Measurements from ENCODE around the gene WDR18.

Gene WDR18, protein sequence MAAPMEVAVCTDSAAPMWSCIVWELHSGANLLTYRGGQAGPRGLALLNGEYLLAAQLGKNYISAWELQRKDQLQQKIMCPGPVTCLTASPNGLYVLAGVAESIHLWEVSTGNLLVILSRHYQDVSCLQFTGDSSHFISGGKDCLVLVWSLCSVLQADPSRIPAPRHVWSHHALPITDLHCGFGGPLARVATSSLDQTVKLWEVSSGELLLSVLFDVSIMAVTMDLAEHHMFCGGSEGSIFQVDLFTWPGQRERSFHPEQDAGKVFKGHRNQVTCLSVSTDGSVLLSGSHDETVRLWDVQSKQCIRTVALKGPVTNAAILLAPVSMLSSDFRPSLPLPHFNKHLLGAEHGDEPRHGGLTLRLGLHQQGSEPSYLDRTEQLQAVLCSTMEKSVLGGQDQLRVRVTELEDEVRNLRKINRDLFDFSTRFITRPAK

GRCh38 chr19:984165-984967, at the start of gene WDR18:
Gene WDR18, plus strand, starts transcription at chr19:984345. Its CDS starts 9 bp downstream, at chr19:984354.
- TF ChIP-seq GATA3 (IDR thresholded peaks at IDR 0.05; ENCODE audit: low read depth, low read length) (no peak), GATA2 (IDR thresholded peaks at IDR 0.05; ENCODE audit: low read depth, low read length) (no peak)

DNA sequence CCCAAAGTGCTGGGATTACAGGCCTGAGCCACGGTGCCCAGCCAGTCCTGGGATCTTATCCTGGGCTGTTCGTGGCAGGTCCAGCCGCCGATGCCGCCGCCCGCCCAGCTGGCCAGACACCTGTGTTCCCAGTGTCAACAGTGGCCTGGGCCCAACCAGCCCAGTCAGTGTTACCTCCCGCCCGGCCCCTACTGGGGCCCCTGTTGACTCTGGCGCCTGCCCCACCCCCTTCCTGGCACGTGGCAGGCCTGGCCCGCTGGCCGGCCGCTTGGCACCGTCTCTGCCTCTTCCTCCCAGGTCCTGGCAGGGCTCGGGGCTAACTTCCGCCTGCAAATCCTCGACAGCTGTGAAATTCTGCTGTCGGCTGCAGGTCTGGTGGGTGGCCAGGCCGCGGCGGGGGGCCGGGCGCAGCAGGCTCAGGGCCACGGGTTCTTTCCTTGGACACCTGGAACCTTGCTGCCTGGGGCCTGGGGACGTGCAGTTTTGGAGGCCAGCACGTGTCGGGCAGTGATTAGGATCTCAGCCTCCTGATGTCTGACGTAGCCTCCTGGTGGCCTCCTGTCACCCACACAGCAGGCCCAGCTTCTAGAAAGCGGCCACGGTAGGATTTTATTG, 49.2 kb upstream of the WDR18 start:
- TF ChIP-seq GATA2 (IDR thresholded peaks at IDR 0.05; ENCODE audit: low read depth, low read length) (peak; percentile 98), GATA3 (IDR thresholded peaks at IDR 0.05; ENCODE audit: low read depth, low read length) (no peak; the same call in 1 of the 2 replicates)

DNA sequence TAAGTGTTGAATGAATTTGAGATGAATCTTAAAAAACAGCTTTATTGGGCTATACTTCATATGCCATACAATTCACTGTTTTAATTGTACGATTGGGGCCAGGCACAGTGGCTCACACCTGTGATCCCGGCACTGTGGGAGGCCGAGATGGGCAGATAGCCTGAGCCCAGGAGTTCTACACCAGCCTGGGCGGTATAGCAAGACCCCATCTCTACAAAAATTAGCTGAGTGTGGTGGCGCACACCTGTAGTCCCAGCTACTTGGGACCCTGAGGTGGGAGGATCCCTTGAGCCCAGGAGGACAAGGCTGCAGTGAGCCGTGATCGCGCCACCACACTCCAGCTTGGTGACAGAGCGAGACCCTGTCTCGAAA, 48.0 kb upstream of the WDR18 start:
- TF ChIP-seq GATA3 (IDR thresholded peaks at IDR 0.05; ENCODE audit: low read depth, low read length) = no peak
- no peak for TF ChIP-seq GATA2 (IDR thresholded peaks at IDR 0.05; ENCODE audit: low read depth, low read length)

DNA sequence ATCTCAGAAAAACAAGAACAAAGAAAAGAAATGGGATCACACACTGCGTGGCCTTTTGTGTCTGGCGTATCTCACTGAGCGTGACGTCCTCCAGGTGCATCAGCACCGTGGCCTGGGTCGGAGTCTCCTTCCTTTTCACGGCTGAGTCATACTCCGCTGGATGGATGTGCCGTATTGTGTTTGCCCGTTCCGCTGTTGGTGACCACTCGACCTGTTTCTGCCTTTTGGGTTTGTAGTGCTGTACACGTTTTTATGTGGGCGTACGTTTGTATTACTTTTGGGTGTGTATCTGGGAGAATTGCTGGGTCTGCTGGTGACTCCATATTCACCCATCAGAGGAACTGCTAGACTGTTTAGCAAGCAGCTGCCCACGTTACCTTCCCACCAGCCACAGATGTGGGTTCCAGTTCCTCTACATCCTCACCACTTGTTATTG, 46.9 kb upstream of the WDR18 start:
- TF ChIP-seq GATA3 (IDR thresholded peaks at IDR 0.05; ENCODE audit: low read depth, low read length) = no peak
- no peak for TF ChIP-seq GATA2 (IDR thresholded peaks at IDR 0.05; ENCODE audit: low read depth, low read length)

DNA sequence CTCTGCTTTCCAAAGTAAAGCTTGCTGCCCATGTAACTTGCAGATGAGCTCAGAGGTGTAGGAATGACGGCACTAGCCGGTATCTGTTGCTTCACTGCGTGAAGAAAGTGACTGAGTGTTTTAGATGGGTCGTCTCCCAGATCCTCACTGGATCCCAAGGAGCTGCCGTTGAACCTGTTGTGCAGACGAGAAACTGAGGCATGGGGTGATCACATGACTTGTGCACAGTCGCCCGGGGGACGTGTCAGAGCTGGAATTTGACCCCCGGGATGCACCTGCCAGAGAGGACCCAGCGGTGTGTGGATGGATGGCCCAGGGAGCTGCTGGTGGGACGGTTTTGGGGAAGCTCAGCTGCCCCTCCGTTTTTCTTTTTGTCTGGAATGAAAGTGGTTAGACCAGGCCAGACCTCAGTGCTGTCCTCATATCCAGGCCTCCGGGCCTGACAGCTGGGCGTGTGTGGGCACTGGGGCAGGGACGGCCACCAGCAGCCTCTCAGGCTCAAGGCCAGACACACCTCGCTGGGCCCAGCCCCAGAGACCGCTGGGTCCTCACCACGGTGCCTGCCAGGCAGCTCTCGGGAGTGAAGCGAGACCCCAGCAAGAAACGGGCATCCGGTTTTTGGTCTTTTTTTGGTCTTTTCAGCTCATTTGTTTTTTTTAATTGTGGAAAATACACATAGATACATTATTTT, 45.8 kb upstream of the WDR18 start:
- TF ChIP-seq GATA2 (IDR thresholded peaks at IDR 0.05; ENCODE audit: low read depth, low read length) = no peak
- TF ChIP-seq GATA3 (IDR thresholded peaks at IDR 0.05; ENCODE audit: low read depth, low read length) = no peak

- TF ChIP-seq GATA3 (IDR thresholded peaks at IDR 0.05; ENCODE audit: low read depth, low read length) (no peak), GATA2 (IDR thresholded peaks at IDR 0.05; ENCODE audit: low read depth, low read length) (no peak)
These were observed 44.7 kb upstream of the WDR18 start for GRCh38 chr19:939439-939838.

DNA sequence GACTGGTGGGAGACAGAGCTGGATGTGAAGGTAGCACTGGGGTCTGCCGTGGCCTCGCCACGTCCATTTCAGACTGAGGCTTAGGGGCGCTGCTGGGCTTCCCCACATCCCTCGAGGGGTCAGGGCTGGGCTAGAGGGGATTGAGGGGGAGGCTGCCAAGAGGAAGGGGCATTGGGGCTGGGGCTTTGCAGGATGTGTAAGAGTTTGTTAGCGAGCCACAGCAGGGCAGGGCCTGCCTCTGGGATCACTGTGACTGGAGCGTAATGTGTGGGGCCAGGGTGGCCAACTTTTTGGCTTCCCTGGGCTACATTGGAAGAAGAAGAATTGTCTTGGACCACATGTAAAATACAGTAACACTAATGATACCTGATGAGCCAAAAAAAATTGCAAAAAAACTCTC, 44.2 kb upstream of the WDR18 start:
- TF ChIP-seq GATA2 (IDR thresholded peaks at IDR 0.05; ENCODE audit: low read depth, low read length) (no peak), GATA3 (IDR thresholded peaks at IDR 0.05; ENCODE audit: low read depth, low read length) (no peak)

- TF ChIP-seq GATA3 (IDR thresholded peaks at IDR 0.05; ENCODE audit: low read depth, low read length) (no peak), GATA2 (IDR thresholded peaks at IDR 0.05; ENCODE audit: low read depth, low read length) (peak; percentile 79)
These were observed 43.4 kb upstream of the WDR18 start for GRCh38 chr19:940591-941291.

DNA sequence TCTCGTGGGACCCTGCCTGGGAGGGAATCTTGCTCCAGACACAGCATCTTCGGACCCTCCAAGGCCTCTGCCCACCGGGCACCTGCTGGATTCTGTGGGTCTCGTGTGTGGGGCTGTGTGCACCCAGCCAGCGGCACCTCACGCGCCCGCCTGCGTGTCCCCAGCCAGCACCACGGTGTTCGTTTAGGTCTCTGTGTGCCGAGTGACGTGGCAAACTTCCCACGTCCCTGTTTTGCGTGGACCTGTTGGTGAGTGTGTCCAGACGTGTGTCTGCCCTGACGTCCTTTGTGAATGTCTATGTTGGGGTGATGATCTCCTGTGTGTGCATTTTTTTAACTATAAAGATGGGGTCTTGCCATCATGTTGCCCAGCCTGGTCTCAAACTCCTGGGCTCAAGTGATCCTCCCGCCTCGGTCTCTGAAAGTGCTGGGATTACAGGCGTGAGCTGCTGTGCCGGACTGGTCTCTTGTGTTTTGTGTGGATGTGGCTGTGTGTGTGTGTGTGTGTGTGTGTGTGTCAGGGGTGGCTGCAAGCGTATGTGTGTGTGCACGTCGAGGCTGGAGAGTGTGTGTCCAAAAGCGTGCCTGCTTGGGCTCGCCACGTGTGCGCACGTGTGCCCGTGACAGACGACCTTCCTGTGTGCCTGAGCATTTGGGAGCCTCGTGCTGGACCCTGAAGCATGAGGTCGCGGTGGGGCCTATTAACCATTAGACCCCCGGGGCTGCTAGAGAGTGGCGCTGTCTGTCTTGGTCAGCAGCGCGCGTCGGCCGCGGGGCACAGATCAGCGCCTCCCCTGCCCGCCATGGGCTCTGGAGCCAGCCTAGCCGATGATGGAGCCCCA, 42.6 kb upstream of the WDR18 start:
- TF ChIP-seq GATA2 (IDR thresholded peaks at IDR 0.05; ENCODE audit: low read depth, low read length) (no peak), GATA3 (IDR thresholded peaks at IDR 0.05; ENCODE audit: low read depth, low read length) (no peak)

DNA sequence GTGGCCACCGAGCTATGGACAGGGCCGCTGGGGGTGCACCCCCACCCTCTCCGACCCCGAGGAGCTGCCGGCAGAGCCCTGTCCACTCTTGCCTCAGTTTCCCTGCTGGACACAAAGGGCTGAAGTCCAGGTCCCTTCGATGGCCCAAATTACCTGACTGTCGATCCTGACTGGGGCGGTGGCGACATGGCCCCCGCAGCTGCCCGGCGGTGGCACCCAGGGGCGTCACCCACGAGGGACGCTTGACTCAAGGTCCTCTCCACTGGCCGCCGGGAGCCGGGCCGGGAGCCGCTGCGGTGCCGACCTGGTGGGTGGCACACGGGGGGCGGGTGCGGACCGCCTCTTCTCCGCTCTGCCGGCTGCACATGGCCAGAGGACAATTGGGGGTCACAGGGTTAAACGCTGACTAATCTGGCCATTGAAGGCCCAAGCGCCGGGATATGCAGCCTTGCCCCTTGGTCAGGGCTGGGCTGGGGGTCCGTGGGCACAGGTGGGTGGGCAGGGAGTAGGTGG, 42.0 kb upstream of the WDR18 start:
- TF ChIP-seq GATA3 (IDR thresholded peaks at IDR 0.05; ENCODE audit: low read depth, low read length) (no peak), GATA2 (IDR thresholded peaks at IDR 0.05; ENCODE audit: low read depth, low read length) (no peak)

DNA sequence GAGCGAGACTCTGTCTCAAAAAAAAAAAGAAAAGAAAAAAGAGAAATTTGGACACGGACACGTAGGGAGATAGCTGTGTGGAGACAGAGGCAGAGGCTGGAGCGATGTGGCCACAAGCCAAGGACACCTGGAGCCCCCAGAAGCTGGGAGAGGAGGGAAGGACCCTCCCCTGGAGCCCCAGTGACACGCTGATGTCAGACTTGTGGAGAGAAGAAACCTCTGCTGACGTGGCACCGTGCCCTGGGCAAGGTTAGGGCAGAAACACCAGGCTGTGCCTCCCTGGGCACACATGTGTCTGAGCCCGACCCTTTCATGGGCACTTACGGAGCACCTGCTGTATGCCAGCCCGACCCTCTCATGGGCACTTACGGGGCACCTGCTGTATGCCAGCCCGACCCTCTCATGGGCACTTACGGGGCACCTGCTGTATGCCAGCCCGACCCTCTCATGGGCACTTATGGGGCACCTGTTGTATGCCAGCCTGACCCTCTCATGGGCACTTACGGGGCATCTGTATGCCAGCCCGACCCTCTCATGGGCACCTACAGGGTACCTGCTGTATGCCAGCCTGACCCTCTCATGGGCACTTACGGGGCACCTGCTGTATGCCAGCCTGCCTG, 40.5 kb upstream of the WDR18 start:
- TF ChIP-seq GATA2 (IDR thresholded peaks at IDR 0.05; ENCODE audit: low read depth, low read length) (no peak), GATA3 (IDR thresholded peaks at IDR 0.05; ENCODE audit: low read depth, low read length) (no peak)

DNA sequence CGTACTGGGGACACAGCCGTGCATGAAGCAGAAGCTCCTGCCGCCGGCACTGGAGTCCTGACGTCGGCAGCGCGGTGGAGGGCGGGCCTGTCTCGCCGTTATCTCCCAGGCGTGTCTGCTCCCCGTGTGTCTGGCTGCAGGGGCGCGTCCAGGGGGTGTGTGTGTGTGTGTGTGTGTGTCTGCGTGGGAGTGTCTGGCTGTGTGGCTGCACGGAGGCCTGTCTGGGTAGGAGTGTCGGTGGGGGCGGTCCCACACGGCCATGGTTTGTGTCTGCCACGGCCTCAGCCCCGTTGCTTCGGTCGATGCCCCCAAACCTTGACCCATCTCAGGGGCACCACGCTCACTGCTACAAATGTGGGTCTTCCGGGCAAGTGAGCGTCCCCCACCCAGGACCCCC, 40.0 kb upstream of the WDR18 start:
- TF ChIP-seq GATA3 (IDR thresholded peaks at IDR 0.05; ENCODE audit: low read depth, low read length) (no peak), GATA2 (IDR thresholded peaks at IDR 0.05; ENCODE audit: low read depth, low read length) (peak; percentile 92)

All from SH-SY5Y (cell line).